ENCODE measurements around the gene ADCY7.

DNA sequence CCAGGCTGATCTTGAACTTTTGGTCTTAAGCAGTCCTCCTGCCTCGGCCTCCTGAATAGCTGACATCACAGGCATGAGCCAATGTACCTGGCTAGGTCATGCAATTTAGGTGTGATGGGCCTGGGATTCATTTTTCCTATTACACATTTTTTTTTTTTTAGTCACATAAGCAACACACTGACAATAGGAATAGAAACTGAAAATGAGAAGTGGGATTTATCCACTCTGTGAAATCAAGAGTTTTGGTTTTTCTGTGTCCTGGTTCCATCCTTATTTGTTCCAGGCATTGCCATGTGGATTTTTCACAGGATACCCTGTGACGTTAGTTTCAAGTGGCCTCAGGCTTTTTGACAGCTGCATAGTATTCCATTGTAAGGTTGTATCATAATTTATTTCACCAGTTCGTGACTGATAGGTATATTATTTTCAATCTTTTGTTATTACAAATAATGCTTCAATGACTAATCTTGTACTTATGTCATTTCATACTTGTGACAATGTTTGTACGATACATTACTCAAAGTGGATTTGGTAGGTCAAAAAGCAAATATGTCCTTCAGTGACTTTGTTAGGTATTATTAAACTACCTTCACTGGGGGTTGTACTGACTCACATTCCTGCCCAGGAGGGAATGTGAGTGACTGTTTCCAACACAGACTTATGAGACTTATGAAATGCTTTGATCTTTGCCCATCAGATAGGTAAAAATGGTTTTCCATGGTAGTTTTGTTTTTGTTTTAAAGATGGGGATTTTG is 10.6 kb downstream of the ADCY7 start:
- no peak for TF ChIP-seq CREB1 (CRISPR knock-in tag; IDR thresholded peaks at IDR 0.05)
- TF ChIP-seq ESRRA (CRISPR knock-in tag; IDR thresholded peaks at IDR 0.05; ENCODE audit: borderline replicate concordance) = no peak
- TF ChIP-seq, protein P1, sequence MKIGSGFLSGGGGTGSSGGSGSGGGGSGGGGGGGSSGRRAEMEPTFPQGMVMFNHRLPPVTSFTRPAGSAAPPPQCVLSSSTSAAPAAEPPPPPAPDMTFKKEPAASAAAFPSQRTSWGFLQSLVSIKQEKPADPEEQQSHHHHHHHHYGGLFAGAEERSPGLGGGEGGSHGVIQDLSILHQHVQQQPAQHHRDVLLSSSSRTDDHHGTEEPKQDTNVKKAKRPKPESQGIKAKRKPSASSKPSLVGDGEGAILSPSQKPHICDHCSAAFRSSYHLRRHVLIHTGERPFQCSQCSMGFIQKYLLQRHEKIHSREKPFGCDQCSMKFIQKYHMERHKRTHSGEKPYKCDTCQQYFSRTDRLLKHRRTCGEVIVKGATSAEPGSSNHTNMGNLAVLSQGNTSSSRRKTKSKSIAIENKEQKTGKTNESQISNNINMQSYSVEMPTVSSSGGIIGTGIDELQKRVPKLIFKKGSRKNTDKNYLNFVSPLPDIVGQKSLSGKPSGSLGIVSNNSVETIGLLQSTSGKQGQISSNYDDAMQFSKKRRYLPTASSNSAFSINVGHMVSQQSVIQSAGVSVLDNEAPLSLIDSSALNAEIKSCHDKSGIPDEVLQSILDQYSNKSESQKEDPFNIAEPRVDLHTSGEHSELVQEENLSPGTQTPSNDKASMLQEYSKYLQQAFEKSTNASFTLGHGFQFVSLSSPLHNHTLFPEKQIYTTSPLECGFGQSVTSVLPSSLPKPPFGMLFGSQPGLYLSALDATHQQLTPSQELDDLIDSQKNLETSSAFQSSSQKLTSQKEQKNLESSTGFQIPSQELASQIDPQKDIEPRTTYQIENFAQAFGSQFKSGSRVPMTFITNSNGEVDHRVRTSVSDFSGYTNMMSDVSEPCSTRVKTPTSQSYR (CRISPR knock-in tag; IDR thresholded peaks at IDR 0.05) = no peak
- TF ChIP-seq, protein P2, sequence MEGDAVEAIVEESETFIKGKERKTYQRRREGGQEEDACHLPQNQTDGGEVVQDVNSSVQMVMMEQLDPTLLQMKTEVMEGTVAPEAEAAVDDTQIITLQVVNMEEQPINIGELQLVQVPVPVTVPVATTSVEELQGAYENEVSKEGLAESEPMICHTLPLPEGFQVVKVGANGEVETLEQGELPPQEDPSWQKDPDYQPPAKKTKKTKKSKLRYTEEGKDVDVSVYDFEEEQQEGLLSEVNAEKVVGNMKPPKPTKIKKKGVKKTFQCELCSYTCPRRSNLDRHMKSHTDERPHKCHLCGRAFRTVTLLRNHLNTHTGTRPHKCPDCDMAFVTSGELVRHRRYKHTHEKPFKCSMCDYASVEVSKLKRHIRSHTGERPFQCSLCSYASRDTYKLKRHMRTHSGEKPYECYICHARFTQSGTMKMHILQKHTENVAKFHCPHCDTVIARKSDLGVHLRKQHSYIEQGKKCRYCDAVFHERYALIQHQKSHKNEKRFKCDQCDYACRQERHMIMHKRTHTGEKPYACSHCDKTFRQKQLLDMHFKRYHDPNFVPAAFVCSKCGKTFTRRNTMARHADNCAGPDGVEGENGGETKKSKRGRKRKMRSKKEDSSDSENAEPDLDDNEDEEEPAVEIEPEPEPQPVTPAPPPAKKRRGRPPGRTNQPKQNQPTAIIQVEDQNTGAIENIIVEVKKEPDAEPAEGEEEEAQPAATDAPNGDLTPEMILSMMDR (IDR thresholded peaks at IDR 0.05) = no peak
- TF ChIP-seq PRRX2 (CRISPR knock-in tag; IDR thresholded peaks at IDR 0.05) = no peak

Data from WTC11 (cell line).